HCT116 (cell line): ENCODE measurements around the gene ACAP3. TPM values are rescaled to one million over a fixed set of nuclear protein-coding genes. Genes with fewer than 3 reads are reported as not detected.

Experiments used
- ATAC-seq: fragments of 200-7000 bp; cut with Tn5 transposase; 2 replicates; pipeline ENCODE4 v1.9.1; 2020; ENCODE audit warnings: mild to moderate bottlenecking, moderate library complexity
- BruUV-seq: library from RNA; stranded (reverse); fragments of 400-500 nt; replicated peaks from 2 replicates; lab custom pipeline; 2021; lab: Mats Ljungman, UMichigan
- CTCF ChIA-PET: fragments of 300-600 bp; sonication (Branson Sonifier 250); formaldehyde crosslinking; loops from one replicate; lab custom pipeline; 2021; ENCODE audit warnings: antibody characterized with exemption; lab: Charles Lee
- POLR2A ChIA-PET: fragments of 300-600, 350-600 bp; sonication (Branson Sonifier 250); formaldehyde crosslinking; loops from one replicate; lab custom pipeline; 2021; ENCODE audit warnings: antibody characterized with exemption; lab: Charles Lee
- RAD21 ChIA-PET, 2 experiments: fragments of 300-600 bp; sonication (Branson Sonifier 250); formaldehyde crosslinking; loops; one replicate each; lab custom pipeline; 2023; ENCODE audit warnings: low total read pairs in 2 of 2; ENCODE audit not compliant: uncharacterized antibody in 2 of 2, unreplicated experiment in 2 of 2, low non-redundant PET in 1 of 2; lab: Charles Lee
- DNase-seq: peaks from one replicate; pipeline ENCODE4 v3.0.0-alpha.2; 2010; ENCODE audit warnings: low read depth, low spot score
- H2AFZ ChIP-seq: fragments of 200-600 bp; shearing (Covaris generic), sonication (generic); 2 replicates; pipeline ENCODE4 v1.6.1; 2017; ENCODE audit warnings: low read depth, mixed run types, mixed read lengths, antibody characterized with exemption, low read length; ENCODE audit not compliant: poor library complexity, severe bottlenecking
- H3K27ac ChIP-seq: 2 replicates; pipeline ENCODE4 v1.5.1; 2012; ENCODE audit warnings: low read depth, low read length
- H3K27me3 ChIP-seq: fragments of 200-600 bp; sonication (generic); 2 replicates; pipeline ENCODE4 v1.6.1; 2016; ENCODE audit warnings: mixed run types, low read length, mixed read lengths; ENCODE audit not compliant: insufficient read depth
- H3K36me3 ChIP-seq, 2 experiments: fragments of 200-500 bp in 1 of 2; fragments of 200-600 bp in 1 of 2; sonication (Bioruptor generic) in 1 of 2; sonication (generic) in 1 of 2; 2 replicates each; pipeline versions ENCODE4 v1.5.1 to v1.6.1; 2014 to 2016; ENCODE audit warnings: low read length in 2 of 2, inconsistent platforms in 1 of 2, mixed read lengths in 1 of 2, mixed run types in 1 of 2; ENCODE audit not compliant: insufficient read depth in 2 of 2, control insufficient read depth in 1 of 2
- H3K4me1 ChIP-seq, 2 experiments: fragments of 200-600 bp in 1 of 2; sonication (generic) in 1 of 2; 2 replicates each; pipeline versions ENCODE4 v1.5.1 to v1.6.1; 2012 to 2017; ENCODE audit warnings: low read length in 2 of 2, inconsistent platforms in 1 of 2, mild to moderate bottlenecking in 1 of 2, mixed read lengths in 1 of 2, mixed run types in 1 of 2, moderate library complexity in 1 of 2; ENCODE audit not compliant: insufficient read depth in 2 of 2, control insufficient read depth in 1 of 2
- H3K4me2 ChIP-seq: fragments of 200-600 bp; sonication (generic); 2 replicates; pipeline ENCODE4 v1.6.1; 2017; ENCODE audit warnings: mixed run types, low read length, mixed read lengths
- H3K4me3 ChIP-seq, 2 experiments: fragments of 200-600 bp in 1 of 2; sonication (generic) in 1 of 2; replicated peaks in 1 of 2; 2 replicates each; pipeline ENCODE4 v1.5.1; 2011 to 2016; ENCODE audit warnings: low read length in 2 of 2, control low read depth in 1 of 2, low read depth in 1 of 2, mild to moderate bottlenecking in 1 of 2, mixed read lengths in 1 of 2, mixed run types in 1 of 2
- H3K79me2 ChIP-seq: fragments of 200-600 bp; sonication (generic); 2 replicates; pipeline ENCODE4 v1.6.1; 2017; ENCODE audit warnings: mild to moderate bottlenecking, mixed run types, low read length, moderate library complexity, mixed read lengths; ENCODE audit not compliant: insufficient read depth
- H3K9ac ChIP-seq: fragments of 200-600 bp; sonication (generic); 2 replicates; pipeline ENCODE4 v1.6.1; 2016; ENCODE audit warnings: low read length, mixed read lengths
- H3K9me2 ChIP-seq: fragments of 200-600 bp; sonication (generic), shearing (Covaris generic); 2 replicates; pipeline ENCODE4 v1.6.1; 2017; ENCODE audit warnings: mixed run types, mild to moderate bottlenecking, moderate library complexity; ENCODE audit not compliant: insufficient read depth
- H3K9me3 ChIP-seq, 2 experiments: fragments of 200-500 bp in 1 of 2; fragments of 200-600 bp in 1 of 2; sonication (Bioruptor generic) in 1 of 2; sonication (generic) in 1 of 2; 2 replicates each; pipeline ENCODE4 v1.6.1; 2014 to 2017; ENCODE audit warnings: low read length in 2 of 2, mixed read lengths in 2 of 2, inconsistent platforms in 1 of 2, low read depth in 1 of 2, mild to moderate bottlenecking in 1 of 2, mixed run types in 1 of 2, moderate library complexity in 1 of 2; ENCODE audit not compliant: control insufficient read depth in 1 of 2, insufficient read depth in 1 of 2
- H4K20me1 ChIP-seq: fragments of 200-600 bp; sonication (generic), shearing (Covaris generic); 2 replicates; pipeline ENCODE4 v1.6.1; 2017; ENCODE audit warnings: mixed run types, mild to moderate bottlenecking, moderate library complexity; ENCODE audit not compliant: insufficient read depth
- CBX3 ChIP-seq: IDR thresholded peaks from 2 replicates; pipeline ENCODE4 v1.6.1; 2012; ENCODE audit warnings: low read depth
- CEBPB ChIP-seq: IDR thresholded peaks from 2 replicates; pipeline ENCODE4 v1.6.1; 2012; ENCODE audit warnings: low read depth
- EGR1 ChIP-seq: IDR thresholded peaks from 2 replicates; pipeline ENCODE4 v1.6.1; 2012; ENCODE audit warnings: low read depth
- ELF1 ChIP-seq: IDR thresholded peaks from 2 replicates; pipeline ENCODE4 v1.6.1; 2012; ENCODE audit warnings: low read depth, borderline replicate concordance
- EZH2 ChIP-seq: fragments of 200-600 bp; sonication (generic); IDR thresholded peaks from 2 replicates; pipeline ENCODE4 v1.6.1; 2017; ENCODE audit warnings: antibody characterized with exemption, mixed run types
- EZH2phosphoT487 ChIP-seq: fragments of 200-600 bp; IDR thresholded peaks from 2 replicates; pipeline ENCODE4 v1.6.1; 2018; ENCODE audit warnings: antibody characterized with exemption, borderline replicate concordance
- FOSL1 ChIP-seq: IDR thresholded peaks from 2 replicates; pipeline ENCODE4 v1.6.1; 2012; ENCODE audit warnings: low read depth
- JUND ChIP-seq: IDR thresholded peaks from 2 replicates; pipeline ENCODE4 v1.6.1; 2012
- POLR2AphosphoS5 ChIP-seq: IDR thresholded peaks from 2 replicates; pipeline ENCODE4 v1.6.1; 2011; ENCODE audit warnings: mild to moderate bottlenecking, low read depth, low read length, moderate library complexity
- SIN3A ChIP-seq: IDR thresholded peaks from 2 replicates; pipeline ENCODE4 v1.6.1; 2012; ENCODE audit warnings: low read depth
- TCF7L2 ChIP-seq: IDR thresholded peaks from 2 replicates; pipeline ENCODE4 v1.7.0; 2011; ENCODE audit warnings: borderline replicate concordance, inconsistent platforms; ENCODE audit not compliant: insufficient read depth, insufficient read length; ENCODE audit errors: extremely low read depth
- YY1 ChIP-seq: IDR thresholded peaks from 2 replicates; pipeline ENCODE4 v1.6.1; 2011; ENCODE audit warnings: low read length, low read depth, moderate library complexity, mild to moderate bottlenecking; ENCODE audit not compliant: insufficient replicate concordance; ENCODE audit errors: extremely low read depth
- ZFX ChIP-seq: fragments of 450-650 bp; IDR thresholded peaks from 2 replicates; pipeline ENCODE4 v1.6.1; 2017
- ZNF274 ChIP-seq: fragments of 200-500 bp; sonication (Bioruptor generic); IDR thresholded peaks from 2 replicates; pipeline ENCODE4 v1.6.1; 2014; ENCODE audit warnings: mild to moderate bottlenecking, low read depth, low read length, inconsistent platforms
- intact Hi-C: fragments of 100-400 bp; cut with micrococcal nuclease; formaldehyde crosslinking; loops from 2 replicates; pipeline ENCODE4 v1.10.0; 2022
- total RNA-seq: library from RNA; stranded (reverse); gene quantifications from one replicate; pipeline ENCODE4 v1.2.1, GENCODE V29; 2021; ENCODE audit not compliant: unreplicated experiment
- TF ChIP-seq, protein P1 (sequence below): IDR thresholded peaks from 2 replicates; pipeline ENCODE4 v1.6.1; 2011; ENCODE audit warnings: mild to moderate bottlenecking, low read length, moderate library complexity; ENCODE audit not compliant: insufficient replicate concordance; ENCODE audit errors: extremely low read depth
- TF ChIP-seq, protein P2 (sequence below): IDR thresholded peaks from 2 replicates; pipeline ENCODE4 v1.6.1; 2012; ENCODE audit warnings: low read depth
- TF ChIP-seq, protein P3 (sequence below), 3 experiments: fragments of 200-600 bp in 1 of 3; sonication (generic) in 1 of 3; IDR thresholded peaks in 2 of 3; conservative IDR thresholded peaks in 1 of 3; 2 replicates each; pipeline ENCODE4 v1.5.1; 2012 to 2017; ENCODE audit warnings: low read depth in 2 of 3, low read length in 2 of 3, antibody characterized with exemption in 1 of 3, borderline replicate concordance in 1 of 3, control low read depth in 1 of 3, mild to moderate bottlenecking in 1 of 3, mixed read lengths in 1 of 3, mixed run types in 1 of 3, moderate library complexity in 1 of 3; ENCODE audit not compliant: insufficient read depth in 1 of 3
- TF ChIP-seq, protein P4 (sequence below): IDR thresholded peaks from 2 replicates; pipeline ENCODE4 v1.6.1; 2012

Gene ACAP3
- total RNA-seq, 1 experiment from 2014 or later: 38.8 TPM

DNA sequence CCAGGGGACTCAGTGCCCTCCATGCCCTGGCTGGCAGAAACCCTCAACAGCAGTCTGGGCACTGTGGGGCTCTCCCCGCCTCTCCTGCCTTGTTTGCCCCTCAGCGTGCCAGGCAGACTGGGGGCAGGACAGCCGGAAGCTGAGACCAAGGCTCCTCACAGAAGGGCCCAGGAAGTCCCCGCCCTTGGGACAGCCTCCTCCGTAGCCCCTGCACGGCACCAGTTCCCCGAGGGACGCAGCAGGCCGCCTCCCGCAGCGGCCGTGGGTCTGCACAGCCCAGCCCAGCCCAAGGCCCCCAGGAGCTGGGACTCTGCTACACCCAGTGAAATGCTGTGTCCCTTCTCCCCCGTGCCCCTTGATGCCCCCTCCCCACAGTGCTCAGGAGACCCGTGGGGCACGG is 20.5 kb upstream of the ACAP3 start (continued):
- TF ChIP-seq SIN3A (no peak), CEBPB (no peak), FOSL1 (no peak)

DNA sequence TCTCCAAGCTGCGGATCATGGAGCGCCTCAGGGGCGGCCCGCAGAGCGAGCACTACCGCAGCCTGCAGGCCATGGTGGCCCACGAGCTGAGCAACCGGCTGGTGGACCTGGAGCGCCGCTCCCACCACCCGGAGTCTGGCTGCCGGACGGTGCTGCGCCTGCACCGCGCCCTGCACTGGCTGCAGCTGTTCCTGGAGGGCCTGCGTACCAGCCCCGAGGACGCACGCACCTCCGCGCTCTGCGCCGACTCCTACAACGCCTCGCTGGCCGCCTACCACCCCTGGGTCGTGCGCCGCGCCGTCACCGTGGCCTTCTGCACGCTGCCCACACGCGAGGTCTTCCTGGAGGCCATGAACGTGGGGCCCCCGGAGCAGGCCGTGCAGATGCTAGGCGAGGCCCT is 19.6 kb upstream of the ACAP3 start:
- Histone ChIP-seq H3K9ac (no peak overlapping the region), H4K20me1 (no peaks in the 10 kb centered on the region), H3K36me3 (no peaks in the 10 kb centered on the region; a peak in 1 of 4 replicates), H3K4me2 (no peak overlapping the region), H3K79me2 (peaks cover 35% of the 10 kb centered on the region), H3K9me2 (no peaks in the 10 kb centered on the region), H2AFZ (no peak overlapping the region), H3K4me3 (no peak overlapping the region), H3K9me3 (no peaks in the 10 kb centered on the region), H3K27me3 (no peaks in the 10 kb centered on the region), H3K27ac (no peak overlapping the region), H3K4me1 (peaks cover 21 to 37% of the 10 kb centered on the region in 2 experiments)
- ATAC-seq (no peak), DNase-seq (no peak)
- POLR2A ChIA-PET: no interaction called here
- RAD21 ChIA-PET: no interaction called here
- no peak for TF ChIP-seq CEBPB
- no peak for TF ChIP-seq ZFX
- no peak for TF ChIP-seq EGR1
- TF ChIP-seq, protein P1, sequence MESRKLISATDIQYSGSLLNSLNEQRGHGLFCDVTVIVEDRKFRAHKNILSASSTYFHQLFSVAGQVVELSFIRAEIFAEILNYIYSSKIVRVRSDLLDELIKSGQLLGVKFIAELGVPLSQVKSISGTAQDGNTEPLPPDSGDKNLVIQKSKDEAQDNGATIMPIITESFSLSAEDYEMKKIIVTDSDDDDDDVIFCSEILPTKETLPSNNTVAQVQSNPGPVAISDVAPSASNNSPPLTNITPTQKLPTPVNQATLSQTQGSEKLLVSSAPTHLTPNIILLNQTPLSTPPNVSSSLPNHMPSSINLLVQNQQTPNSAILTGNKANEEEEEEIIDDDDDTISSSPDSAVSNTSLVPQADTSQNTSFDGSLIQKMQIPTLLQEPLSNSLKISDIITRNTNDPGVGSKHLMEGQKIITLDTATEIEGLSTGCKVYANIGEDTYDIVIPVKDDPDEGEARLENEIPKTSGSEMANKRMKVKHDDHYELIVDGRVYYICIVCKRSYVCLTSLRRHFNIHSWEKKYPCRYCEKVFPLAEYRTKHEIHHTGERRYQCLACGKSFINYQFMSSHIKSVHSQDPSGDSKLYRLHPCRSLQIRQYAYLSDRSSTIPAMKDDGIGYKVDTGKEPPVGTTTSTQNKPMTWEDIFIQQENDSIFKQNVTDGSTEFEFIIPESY: no peak
- no peak for TF ChIP-seq ELF1
- no peak for TF ChIP-seq EZH2
- no peak for TF ChIP-seq ZNF274
- TF ChIP-seq, protein P2, sequence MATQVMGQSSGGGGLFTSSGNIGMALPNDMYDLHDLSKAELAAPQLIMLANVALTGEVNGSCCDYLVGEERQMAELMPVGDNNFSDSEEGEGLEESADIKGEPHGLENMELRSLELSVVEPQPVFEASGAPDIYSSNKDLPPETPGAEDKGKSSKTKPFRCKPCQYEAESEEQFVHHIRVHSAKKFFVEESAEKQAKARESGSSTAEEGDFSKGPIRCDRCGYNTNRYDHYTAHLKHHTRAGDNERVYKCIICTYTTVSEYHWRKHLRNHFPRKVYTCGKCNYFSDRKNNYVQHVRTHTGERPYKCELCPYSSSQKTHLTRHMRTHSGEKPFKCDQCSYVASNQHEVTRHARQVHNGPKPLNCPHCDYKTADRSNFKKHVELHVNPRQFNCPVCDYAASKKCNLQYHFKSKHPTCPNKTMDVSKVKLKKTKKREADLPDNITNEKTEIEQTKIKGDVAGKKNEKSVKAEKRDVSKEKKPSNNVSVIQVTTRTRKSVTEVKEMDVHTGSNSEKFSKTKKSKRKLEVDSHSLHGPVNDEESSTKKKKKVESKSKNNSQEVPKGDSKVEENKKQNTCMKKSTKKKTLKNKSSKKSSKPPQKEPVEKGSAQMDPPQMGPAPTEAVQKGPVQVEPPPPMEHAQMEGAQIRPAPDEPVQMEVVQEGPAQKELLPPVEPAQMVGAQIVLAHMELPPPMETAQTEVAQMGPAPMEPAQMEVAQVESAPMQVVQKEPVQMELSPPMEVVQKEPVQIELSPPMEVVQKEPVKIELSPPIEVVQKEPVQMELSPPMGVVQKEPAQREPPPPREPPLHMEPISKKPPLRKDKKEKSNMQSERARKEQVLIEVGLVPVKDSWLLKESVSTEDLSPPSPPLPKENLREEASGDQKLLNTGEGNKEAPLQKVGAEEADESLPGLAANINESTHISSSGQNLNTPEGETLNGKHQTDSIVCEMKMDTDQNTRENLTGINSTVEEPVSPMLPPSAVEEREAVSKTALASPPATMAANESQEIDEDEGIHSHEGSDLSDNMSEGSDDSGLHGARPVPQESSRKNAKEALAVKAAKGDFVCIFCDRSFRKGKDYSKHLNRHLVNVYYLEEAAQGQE: no peak
- TF ChIP-seq JUND: no peak
- no peak for TF ChIP-seq CBX3
- no peak for TF ChIP-seq TCF7L2
- TF ChIP-seq EZH2phosphoT487: no peak
- no peak for TF ChIP-seq SIN3A
- TF ChIP-seq YY1: no peak
- TF ChIP-seq POLR2AphosphoS5: no peak
- TF ChIP-seq FOSL1: no peak
- TF ChIP-seq, protein P3, sequence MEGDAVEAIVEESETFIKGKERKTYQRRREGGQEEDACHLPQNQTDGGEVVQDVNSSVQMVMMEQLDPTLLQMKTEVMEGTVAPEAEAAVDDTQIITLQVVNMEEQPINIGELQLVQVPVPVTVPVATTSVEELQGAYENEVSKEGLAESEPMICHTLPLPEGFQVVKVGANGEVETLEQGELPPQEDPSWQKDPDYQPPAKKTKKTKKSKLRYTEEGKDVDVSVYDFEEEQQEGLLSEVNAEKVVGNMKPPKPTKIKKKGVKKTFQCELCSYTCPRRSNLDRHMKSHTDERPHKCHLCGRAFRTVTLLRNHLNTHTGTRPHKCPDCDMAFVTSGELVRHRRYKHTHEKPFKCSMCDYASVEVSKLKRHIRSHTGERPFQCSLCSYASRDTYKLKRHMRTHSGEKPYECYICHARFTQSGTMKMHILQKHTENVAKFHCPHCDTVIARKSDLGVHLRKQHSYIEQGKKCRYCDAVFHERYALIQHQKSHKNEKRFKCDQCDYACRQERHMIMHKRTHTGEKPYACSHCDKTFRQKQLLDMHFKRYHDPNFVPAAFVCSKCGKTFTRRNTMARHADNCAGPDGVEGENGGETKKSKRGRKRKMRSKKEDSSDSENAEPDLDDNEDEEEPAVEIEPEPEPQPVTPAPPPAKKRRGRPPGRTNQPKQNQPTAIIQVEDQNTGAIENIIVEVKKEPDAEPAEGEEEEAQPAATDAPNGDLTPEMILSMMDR (IDR thresholded peaks at IDR 0.05 in 2 of 3, conservative IDR thresholded peaks at IDR 0.05 in 1 of 3; ENCODE audit: borderline replicate concordance in 1 of 3, insufficient read depth in 1 of 3, low read depth in 2 of 3, low read length in 2 of 3): no peak
- TF ChIP-seq, protein P4, sequence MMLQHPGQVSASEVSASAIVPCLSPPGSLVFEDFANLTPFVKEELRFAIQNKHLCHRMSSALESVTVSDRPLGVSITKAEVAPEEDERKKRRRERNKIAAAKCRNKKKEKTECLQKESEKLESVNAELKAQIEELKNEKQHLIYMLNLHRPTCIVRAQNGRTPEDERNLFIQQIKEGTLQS: no peak
- CTCF ChIA-PET: no interaction called here
- intact Hi-C loops: no loop called here
- no TSS peak for BruUV-seq
